ENCODE results near the gene TRIM3.
A peak's percentile ranks its signal among the peaks of the same experiment; 100 is the strongest.

Gene TRIM3

GRCh38 chr11:6480299-6480914 lies 6.7 kb upstream of the TRIM3 start:
- no peak for DNase-seq (ENCODE audit: low spot score)

GRCh38 chr11:6476571-6476970 lies 2.8 kb upstream of the TRIM3 start:
- DNase-seq (ENCODE audit: low spot score): no peak

GRCh38 chr11:6475936-6476335 lies 2.2 kb upstream of the TRIM3 start:
- no peak for DNase-seq (ENCODE audit: low spot score)

- DNase-seq (ENCODE audit: low spot score): no peak
These were observed 1.2 kb upstream of the TRIM3 start for GRCh38 chr11:6474806-6475500.

- DNase-seq (ENCODE audit: low spot score): no peak
These were observed 662 bp upstream of the TRIM3 start for GRCh38 chr11:6474413-6474792.

GRCh38 chr11:6472934-6473333 lies 807 bp downstream of the TRIM3 start:
- no peak for DNase-seq (ENCODE audit: low spot score)

- no peak for DNase-seq (ENCODE audit: low spot score)
These were observed 4.1 kb downstream of the TRIM3 start for GRCh38 chr11:6469599-6469998.

- DNase-seq (ENCODE audit: low spot score): peak; percentile 97
These were observed 4.8 kb downstream of the TRIM3 start for GRCh38 chr11:6468712-6469495.

GRCh38 chr11:6459099-6459450 lies 14.7 kb downstream of the TRIM3 start:
- DNase-seq (ENCODE audit: low spot score): no peak

GRCh38 chr11:6458352-6459098 lies 15.2 kb downstream of the TRIM3 start:
- DNase-seq (ENCODE audit: low spot score): no peak

GRCh38 chr11:6457581-6458320 lies 16.0 kb downstream of the TRIM3 start:
- DNase-seq (ENCODE audit: low spot score): no peak

- no peak for DNase-seq (ENCODE audit: low spot score)
These were observed 17.2 kb downstream of the TRIM3 start for GRCh38 chr11:6456361-6457073.

- no peak for DNase-seq (ENCODE audit: low spot score)
These were observed 18.7 kb downstream of the TRIM3 start for GRCh38 chr11:6455070-6455469.

GRCh38 chr11:6453152-6453551 lies 20.6 kb downstream of the TRIM3 start:
- DNase-seq (ENCODE audit: low spot score): no peak

GRCh38 chr11:6452219-6452618 lies 21.5 kb downstream of the TRIM3 start:
- no peak for DNase-seq (ENCODE audit: low spot score)

- DNase-seq (ENCODE audit: low spot score): no peak
These were observed 25.2 kb downstream of the TRIM3 start for GRCh38 chr11:6448574-6448973.

GRCh38 chr11:6443269-6444003 lies 30.3 kb downstream of the TRIM3 start:
- peak; percentile 75 for DNase-seq (ENCODE audit: low spot score)

- no peak for DNase-seq (ENCODE audit: low spot score)
These were observed 31.3 kb downstream of the TRIM3 start for GRCh38 chr11:6442441-6442840.

GRCh38 chr11:6440906-6441358 lies 32.8 kb downstream of the TRIM3 start, which contains the start of gene HPX:
Gene HPX (minus strand): TSS chr11:6440987. CDS start chr11:6440963, 24 bp downstream.
- DNase-seq (ENCODE audit: low spot score): no peak

- peak; percentile 77 for DNase-seq (ENCODE audit: low spot score)
These were observed 34.7 kb downstream of the TRIM3 start for GRCh38 chr11:6438979-6439571.

Data from pons (tissue), 1 donor.